EH (cell line): ENCODE measurements around the gene KRT86.

Experiments used
- DNase-seq: peaks from one replicate; pipeline ENCODE4 v3.0.0-alpha.2; 2015; ENCODE audit warnings: low read depth

The KRT86 gene

GRCh38 chr12:52316290-52316689, 41.8 kb downstream of the KRT86 start:
- DNase-seq: no peak

DNA sequence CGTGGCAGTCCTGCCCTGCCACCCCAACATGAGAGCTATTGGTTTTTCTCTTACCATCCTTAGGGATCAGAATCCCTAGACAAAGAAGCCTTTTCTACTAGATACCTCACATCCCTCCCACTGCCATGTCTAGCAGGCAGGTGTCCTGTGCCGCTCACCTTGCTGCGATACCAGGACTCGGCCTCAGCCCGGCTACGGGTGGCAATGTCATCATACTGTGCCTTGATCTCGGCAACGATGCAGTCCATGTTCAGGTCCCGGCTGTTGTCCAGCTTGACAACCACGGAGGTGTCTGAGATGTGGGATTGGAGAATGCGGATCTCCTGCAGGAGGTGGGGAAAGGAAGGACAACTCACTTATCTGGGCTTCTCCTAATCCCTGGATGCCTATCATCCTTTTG, 42.3 kb downstream of the KRT86 start:
- DNase-seq: no peak

GRCh38 chr12:52317468-52318052, 43.1 kb downstream of the KRT86 start:
- DNase-seq: no peak

- no peak for DNase-seq
Observed at GRCh38 chr12:52318241-52318990, 44.0 kb downstream of the KRT86 start.

GRCh38 chr12:52319097-52319496, 44.7 kb downstream of the KRT86 start:
- DNase-seq: no peak

DNA sequence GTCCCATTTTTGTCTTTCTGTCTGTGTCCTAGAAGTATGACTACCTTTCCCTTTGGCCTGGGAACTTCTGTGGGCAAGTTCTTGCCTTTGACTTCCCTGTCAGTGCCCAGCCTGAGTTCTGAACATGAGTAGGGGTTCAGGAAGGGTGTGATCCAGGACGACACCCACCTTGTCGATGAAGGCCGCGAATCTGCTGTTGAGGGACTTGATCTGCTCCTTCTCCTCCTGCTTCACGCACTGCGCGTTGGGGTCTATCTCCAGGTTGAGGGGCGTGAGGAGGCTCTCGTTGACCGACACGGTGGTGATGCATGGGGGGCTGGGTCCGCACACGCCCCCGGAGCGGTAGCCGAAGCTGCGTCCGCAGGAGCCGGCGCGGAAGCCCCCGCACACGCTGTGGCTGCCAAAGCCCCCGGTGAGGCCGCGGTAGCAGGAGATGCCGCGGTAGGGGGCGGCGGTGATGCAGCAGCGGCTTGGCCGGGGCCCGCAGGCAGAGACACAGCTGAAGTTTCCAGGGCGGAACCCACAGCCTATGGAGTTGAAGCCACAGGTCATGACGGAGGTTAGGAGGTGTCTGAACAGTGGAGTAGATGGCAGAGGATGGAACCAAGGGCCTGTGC, 46.4 kb downstream of the KRT86 start, which contains the start of gene KRT83:
Gene KRT83 (minus strand): TSS at position 615 of the 617 bp plus-strand sequence. CDS start 63 bp downstream, at position 552.
- DNase-seq: no peak

- no peak for DNase-seq
Observed at GRCh38 chr12:52321418-52321817, 47.0 kb downstream of the KRT86 start.

DNA sequence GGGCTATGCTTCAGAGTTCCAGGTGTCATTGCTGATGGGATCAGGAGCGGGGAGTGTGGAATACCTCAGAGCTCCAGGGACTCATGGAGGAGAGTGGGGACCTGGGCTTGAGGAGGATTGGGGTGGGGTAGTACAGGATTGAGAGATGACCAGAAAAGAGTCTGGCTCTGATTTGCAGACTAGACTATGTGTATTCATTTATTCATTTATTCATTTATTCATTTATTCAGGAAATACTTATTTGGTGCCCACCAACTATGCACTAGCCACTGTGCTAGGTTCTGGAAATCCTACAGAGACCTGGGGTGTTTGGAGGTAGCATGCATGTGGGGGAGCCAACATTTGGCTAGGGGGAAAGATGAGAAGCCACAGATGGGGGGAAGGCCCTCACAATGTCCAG, 47.6 kb downstream of the KRT86 start:
- DNase-seq: no peak

- no peak for DNase-seq
Observed at GRCh38 chr12:52323001-52323400, 48.6 kb downstream of the KRT86 start.

- no peak for DNase-seq
Observed at GRCh38 chr12:52323416-52324152, 49.1 kb downstream of the KRT86 start.

DNA sequence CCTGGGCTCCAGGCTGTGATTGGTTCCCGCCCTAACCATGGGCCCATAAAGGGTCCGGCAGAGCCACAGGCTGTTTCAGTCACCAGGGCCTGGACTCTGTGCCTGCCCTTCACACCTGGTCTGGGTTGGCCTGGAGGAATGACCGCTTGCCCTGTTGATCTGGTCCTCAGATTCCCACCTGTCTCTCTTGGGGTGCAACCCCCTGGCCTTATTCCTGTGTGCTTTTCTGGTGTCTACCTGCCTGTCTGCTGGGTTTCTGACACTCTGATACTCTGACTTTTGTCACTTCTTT, 49.7 kb downstream of the KRT86 start:
- DNase-seq: no peak

- DNase-seq: peak; percentile 94
Observed at GRCh38 chr12:52327052-52327829, 52.8 kb downstream of the KRT86 start.

DNA sequence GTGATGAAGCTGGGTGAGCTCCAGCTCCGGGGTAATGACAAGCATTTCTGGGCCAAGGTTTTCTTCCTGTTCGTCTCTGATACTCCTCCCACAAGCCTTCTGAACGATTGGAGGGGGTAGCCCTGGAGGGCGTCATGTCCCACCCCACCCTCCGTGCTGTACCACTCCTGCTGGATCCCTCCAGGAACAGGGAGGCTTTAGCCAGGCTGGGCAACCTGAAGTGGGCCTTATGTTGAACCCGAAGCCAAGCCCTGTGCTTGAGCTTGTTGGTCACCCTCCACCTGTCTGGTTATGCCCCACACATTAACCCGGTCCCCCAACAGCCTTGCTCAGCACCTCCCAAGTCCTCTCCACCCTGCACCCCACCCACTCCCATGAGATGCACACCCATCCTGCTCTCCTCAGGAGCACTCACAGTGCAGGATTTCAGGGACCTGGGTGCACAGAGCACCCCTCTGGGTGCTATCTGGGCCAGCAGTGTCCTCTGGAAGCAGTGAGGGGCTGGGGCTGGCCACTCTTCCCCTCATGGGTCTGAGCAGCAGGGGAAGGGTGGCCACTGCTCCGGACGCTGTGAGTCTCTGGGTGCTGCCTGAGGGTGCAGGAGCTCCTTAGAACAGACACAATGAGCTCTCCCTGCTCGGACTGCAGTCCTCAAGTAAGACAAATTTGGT, 53.5 kb downstream of the KRT86 start:
- DNase-seq: no peak

- peak; percentile 26 for DNase-seq
Observed at GRCh38 chr12:52331039-52331438, 56.6 kb downstream of the KRT86 start.

DNA sequence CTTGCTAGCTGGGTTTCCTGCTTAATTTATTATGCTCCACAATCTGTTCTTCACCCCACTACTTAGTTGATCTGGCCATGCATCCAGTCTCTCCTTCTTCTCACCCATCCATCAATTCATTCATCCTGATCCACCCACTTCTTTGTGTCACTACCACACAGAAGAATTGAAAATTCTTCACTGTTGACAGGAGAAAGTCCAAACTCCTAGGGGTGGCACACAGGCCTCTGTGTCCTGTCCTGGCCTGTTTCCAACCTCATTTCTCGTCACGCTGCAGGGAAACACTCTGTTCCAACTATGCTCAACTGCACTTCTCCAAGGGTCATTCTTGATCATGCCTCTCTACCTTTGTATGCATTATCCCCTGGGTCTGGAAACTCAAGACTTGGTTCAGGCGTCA, 57.4 kb downstream of the KRT86 start:
- DNase-seq: no peak

DNA sequence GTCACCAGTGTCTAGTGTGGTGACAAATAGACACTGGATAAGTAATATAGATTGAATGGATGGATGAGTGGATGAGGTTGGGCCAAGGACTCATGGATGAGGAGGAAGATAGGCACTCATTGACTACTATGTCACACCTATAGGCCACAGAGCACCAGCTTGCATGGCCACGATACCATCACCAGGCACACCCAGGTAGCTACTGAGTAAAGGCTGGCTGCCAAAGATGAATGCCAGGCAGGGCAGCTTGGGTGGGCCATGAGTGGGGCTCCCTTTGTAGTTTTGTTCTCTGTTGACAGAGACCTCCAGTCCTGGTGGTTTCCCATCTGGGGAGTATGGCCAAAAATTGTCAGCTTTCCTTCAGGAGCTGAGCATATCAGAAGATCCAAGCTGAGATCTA, 57.9 kb downstream of the KRT86 start:
- no peak for DNase-seq

DNA sequence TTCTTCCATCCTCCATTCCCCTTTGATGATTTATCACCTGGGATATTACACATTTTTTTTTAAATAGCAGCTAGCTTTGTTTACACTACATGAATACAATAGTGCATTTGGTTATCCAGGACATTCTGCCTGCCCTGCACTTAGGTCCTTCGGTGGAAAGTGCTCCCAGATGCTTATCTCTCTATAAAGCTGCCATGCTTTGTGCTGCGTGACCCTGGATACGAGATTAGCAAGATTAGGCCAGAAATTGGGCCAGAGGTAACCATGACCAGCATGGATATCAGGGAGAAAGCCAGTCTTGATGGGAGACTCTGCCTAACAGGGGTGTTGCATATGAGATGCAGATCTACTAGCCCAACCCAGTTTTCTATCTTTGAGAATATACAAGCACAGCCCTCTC, 58.9 kb downstream of the KRT86 start:
- DNase-seq: no peak

- no peak for DNase-seq
Observed at GRCh38 chr12:52334185-52334584, 59.7 kb downstream of the KRT86 start.

- DNase-seq: no peak
Observed at GRCh38 chr12:52335598-52336262, 61.3 kb downstream of the KRT86 start.

DNA sequence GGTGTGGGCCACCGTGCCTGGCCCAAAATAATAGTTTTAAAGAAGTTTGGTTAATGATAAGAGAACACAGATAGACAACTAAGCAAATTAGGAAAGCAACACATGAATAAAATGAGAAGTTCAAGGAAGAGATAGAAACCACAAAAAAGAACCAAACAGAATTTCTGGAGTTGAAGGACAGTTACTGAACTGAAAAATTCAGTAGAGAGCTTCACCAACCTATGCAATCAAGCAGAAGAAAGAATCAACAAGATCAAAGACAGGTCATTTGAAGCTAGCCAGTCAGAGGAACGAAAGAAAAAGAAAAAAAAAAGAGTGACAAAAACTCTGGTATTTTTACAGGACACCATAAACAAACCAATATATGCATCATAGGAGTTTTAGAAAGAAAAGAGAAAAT, 62.2 kb downstream of the KRT86 start:
- DNase-seq: no peak

GRCh38 chr12:52337054-52337453, 62.6 kb downstream of the KRT86 start:
- peak; percentile 15 for DNase-seq
